Measurements from ENCODE around the gene UTS2R.
"Not testable (repeated sequence)": the region's sequence is repeated elsewhere in the genome, so short reads cannot be mapped to it uniquely, and the experiment has no call there.

UTS2R gene

GRCh38 chr17:82376042-82376730, 4.6 kb downstream of the UTS2R start:
- DNase-seq: no peak

- not testable (repeated sequence) for DNase-seq
Measured at GRCh38 chr17:82377294-82377693, 5.7 kb downstream of the UTS2R start.

- no peak for DNase-seq
Measured at GRCh38 chr17:82377924-82378740, 6.6 kb downstream of the UTS2R start.

GRCh38 chr17:82378741-82379021, 7.1 kb downstream of the UTS2R start:
- DNase-seq: no peak

- DNase-seq: no peak
Measured at GRCh38 chr17:82380860-82381702, 9.5 kb downstream of the UTS2R start.

- not testable (repeated sequence) for DNase-seq
Measured at GRCh38 chr17:82381703-82382009, 10.1 kb downstream of the UTS2R start.

GRCh38 chr17:82382220-82382932, 10.8 kb downstream of the UTS2R start:
- not testable (repeated sequence) for DNase-seq

GRCh38 chr17:82382933-82383255, 11.3 kb downstream of the UTS2R start:
- DNase-seq: no peak

GRCh38 chr17:82383411-82383810, 11.8 kb downstream of the UTS2R start:
- no peak for DNase-seq

GRCh38 chr17:82384051-82384729, 12.6 kb downstream of the UTS2R start:
- DNase-seq: no peak

GRCh38 chr17:82384730-82385481, 13.3 kb downstream of the UTS2R start:
- DNase-seq: no peak

GRCh38 chr17:82385559-82386254, 14.1 kb downstream of the UTS2R start:
- DNase-seq: no peak

GRCh38 chr17:82386255-82386831, 14.8 kb downstream of the UTS2R start:
- DNase-seq: no peak

GRCh38 chr17:82386881-82387704, 15.5 kb downstream of the UTS2R start:
- no peak for DNase-seq

GRCh38 chr17:82387705-82388106, 16.1 kb downstream of the UTS2R start:
- no peak for DNase-seq

- DNase-seq: no peak
Measured at GRCh38 chr17:82388223-82388921, 16.8 kb downstream of the UTS2R start.

GRCh38 chr17:82388922-82389283, 17.3 kb downstream of the UTS2R start:
- no peak for DNase-seq

GRCh38 chr17:82389379-82389778, 17.8 kb downstream of the UTS2R start:
- DNase-seq: no peak
